ENCODE measurements around the gene SPRY4.

- no peak for TF ChIP-seq POLR2AphosphoS5 (IDR thresholded peaks at IDR 0.05; ENCODE audit: low read depth, low read length)
- no peak for TF ChIP-seq POLR2A (IDR thresholded peaks at IDR 0.05; ENCODE audit: low read depth, low read length)
- no peak for TF ChIP-seq TAF1 (IDR thresholded peaks at IDR 0.05; ENCODE audit: low read depth, low read length)
- no peak for TF ChIP-seq POU2F2 (IDR thresholded peaks at IDR 0.05; ENCODE audit: low read depth, low read length)
- no peak for TF ChIP-seq SPI1 (IDR thresholded peaks at IDR 0.05; ENCODE audit: low read depth, low read length)
- no peak for TF ChIP-seq PAX5 (IDR thresholded peaks at IDR 0.05; ENCODE audit: insufficient read depth, low read length, severe bottlenecking)
Observed at GRCh38 chr5:142276517-142276916, 48.3 kb downstream of the SPRY4 start.

All from GM12891 (cell line).